Smooth muscle cell of the pulmonary artery (primary cell): ENCODE results near the gene CBY1. TPM values are rescaled to one million over a fixed set of nuclear protein-coding genes. Genes with fewer than 3 reads are reported as not detected.

Experiments used
- total RNA-seq: library from RNA; depleted of rRNA; stranded (reverse); fragments of >200 nt; gene quantifications from 2 replicates; pipeline ENCODE4 v1.2.3, GENCODE V29; 2014

The CBY1 gene
- total RNA-seq = 15.0 and 15.8 TPM in 2 replicates

DNA sequence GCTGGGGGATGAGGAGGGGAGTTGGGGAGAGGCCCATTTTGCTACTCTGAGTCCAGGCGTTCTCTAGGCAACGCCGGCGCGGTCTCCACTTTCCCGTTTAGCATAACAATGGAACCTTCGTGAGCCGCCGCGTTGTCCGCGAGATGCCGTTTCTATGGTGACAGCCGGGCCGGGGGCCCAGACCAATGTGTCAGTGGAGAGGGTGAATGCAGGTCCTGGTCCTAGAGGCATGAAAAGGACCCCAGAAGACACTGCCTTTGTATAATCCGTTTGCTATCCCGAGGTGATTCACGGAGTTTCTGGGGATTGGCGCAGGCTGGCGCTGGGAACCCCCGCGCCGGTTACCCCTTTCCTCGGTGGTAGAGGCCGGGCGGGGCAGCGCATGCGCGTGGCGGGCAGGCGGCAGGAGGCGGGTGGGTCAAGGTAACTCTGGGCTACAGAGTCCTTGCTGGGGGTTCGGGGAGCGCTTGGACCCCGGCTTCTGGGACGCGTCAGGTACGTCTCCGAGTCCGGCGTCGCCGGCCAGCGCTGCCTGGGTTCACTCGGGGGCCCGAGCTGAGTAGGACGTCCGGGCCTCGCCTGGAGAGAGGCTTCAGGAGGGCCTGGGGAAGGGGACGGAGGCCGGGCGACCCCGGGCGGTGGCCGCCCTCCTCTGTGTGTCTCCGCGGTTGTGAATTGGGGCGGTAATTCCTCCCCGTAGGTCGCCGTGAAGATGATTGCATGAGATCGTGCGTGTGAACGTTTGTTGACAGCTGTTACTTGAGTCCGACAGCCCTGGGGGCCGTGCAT, at the start of gene CBY1, which contains the start of gene FAM227A:
Gene CBY1, plus strand, starts transcription at position 383 of the 789 bp plus-strand sequence. CDS start 11,417 bp downstream, outside the sequence.
Gene FAM227A, minus strand, starts transcription at position 137 of the 789 bp plus-strand sequence. CDS start 6,224 bp downstream, outside the sequence.

GRCh38 chr22:38681582-38682335, 25.3 kb downstream of the CBY1 start, which contains the start of gene TOMM22:
TOMM22 (plus strand) TSS chr22:38681957; CDS start chr22:38681979, 22 bp downstream.

DNA sequence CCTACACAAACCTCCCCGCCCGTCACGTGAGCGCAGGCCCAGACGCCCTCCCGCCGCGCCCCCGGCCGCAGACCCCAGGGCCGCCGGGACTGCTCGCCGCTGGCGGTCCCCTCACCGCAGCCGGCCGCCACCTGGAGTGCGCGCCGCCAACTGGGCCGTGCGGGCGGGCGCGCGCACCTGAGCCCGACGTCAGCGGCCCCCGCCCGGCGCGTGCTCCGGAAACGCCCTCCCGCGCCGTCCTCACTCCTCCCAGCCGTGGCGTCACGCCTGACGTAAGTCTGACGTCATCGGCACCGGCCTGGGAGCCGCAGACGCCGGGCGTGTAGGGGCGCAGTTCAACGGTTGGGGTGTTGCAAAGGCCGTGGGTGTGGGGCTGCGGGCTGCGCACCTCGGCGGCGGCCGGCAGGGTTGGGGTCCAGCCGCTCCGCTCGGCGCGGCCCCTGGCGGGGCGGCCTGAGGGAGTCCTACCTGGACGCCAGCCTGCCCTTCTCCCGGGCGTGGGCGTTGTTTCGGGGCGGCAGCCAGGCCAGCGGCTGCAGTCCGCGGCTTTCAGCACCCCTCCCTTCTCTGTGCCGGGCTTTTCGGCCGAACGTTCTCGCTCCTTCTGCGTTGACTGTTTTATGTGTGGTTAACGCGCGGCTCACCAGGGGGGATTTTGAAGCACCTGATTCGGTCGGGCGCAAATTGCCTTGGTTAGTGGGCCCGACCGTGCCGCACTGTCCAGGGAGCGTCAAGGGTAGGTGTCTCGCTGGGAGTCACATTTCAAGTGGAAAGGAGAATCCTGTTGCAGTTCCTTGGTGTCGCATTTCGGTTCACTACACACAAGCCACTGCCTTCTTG, 44.6 kb downstream of the CBY1 start, which contains the start of gene JOSD1:
Gene JOSD1, minus strand, starts transcription at position 155 of the 840 bp plus-strand sequence. CDS start 956 bp downstream, outside the sequence.

GRCh38 chr22:38705235-38706100, 49.0 kb downstream of the CBY1 start, which contains the start of gene GTPBP1:
GTPBP1 (plus strand) TSS chr22:38705944; CDS start chr22:38705956, 12 bp downstream.

Other genes with a start within 250 kb of the CBY1 start
- gene KCNJ4, start 201.4 kb upstream of the CBY1 start, total RNA-seq = 0.03 TPM in 1 of 2 replicates, not detected in the other
- gene KDELR3, start 188.5 kb upstream of the CBY1 start, total RNA-seq = 134 and 166 TPM in 2 replicates
- 423 and 436 TPM in 2 replicates for gene DDX17, start 150.3 kb upstream of the CBY1 start, total RNA-seq
- gene DMC1, start 86.5 kb upstream of the CBY1 start, total RNA-seq = 0.56 and 0.85 TPM in 2 replicates
- 1.1 and 3.9 TPM in 2 replicates for gene FAM227A, start 246 bp upstream of the CBY1 start, total RNA-seq
- gene TOMM22, start 25.3 kb downstream of the CBY1 start, total RNA-seq = 29.5 and 36.8 TPM in 2 replicates
- 63.3 and 73.0 TPM in 2 replicates for gene JOSD1, start 44.3 kb downstream of the CBY1 start, total RNA-seq
- gene GTPBP1, start 49.3 kb downstream of the CBY1 start, total RNA-seq = 33.2 and 35.1 TPM in 2 replicates
- gene SUN2, start 99.4 kb downstream of the CBY1 start, total RNA-seq = 95.9 and 142 TPM in 2 replicates
- gene DNAL4, start 137.5 kb downstream of the CBY1 start, total RNA-seq = 17.3 and 20.3 TPM in 2 replicates
- 4.7 and 7.8 TPM in 2 replicates for gene NPTXR, start 187.4 kb downstream of the CBY1 start, total RNA-seq
- 61.8 and 65.1 TPM in 2 replicates for gene CBX6, start 215.6 kb downstream of the CBY1 start, total RNA-seq